Measurements from ENCODE around the gene DIP2C.
"Not testable (repeated sequence)": the region's sequence is repeated elsewhere in the genome, so short reads cannot be mapped to it uniquely, and the experiment has no call there.

DIP2C gene, protein sequence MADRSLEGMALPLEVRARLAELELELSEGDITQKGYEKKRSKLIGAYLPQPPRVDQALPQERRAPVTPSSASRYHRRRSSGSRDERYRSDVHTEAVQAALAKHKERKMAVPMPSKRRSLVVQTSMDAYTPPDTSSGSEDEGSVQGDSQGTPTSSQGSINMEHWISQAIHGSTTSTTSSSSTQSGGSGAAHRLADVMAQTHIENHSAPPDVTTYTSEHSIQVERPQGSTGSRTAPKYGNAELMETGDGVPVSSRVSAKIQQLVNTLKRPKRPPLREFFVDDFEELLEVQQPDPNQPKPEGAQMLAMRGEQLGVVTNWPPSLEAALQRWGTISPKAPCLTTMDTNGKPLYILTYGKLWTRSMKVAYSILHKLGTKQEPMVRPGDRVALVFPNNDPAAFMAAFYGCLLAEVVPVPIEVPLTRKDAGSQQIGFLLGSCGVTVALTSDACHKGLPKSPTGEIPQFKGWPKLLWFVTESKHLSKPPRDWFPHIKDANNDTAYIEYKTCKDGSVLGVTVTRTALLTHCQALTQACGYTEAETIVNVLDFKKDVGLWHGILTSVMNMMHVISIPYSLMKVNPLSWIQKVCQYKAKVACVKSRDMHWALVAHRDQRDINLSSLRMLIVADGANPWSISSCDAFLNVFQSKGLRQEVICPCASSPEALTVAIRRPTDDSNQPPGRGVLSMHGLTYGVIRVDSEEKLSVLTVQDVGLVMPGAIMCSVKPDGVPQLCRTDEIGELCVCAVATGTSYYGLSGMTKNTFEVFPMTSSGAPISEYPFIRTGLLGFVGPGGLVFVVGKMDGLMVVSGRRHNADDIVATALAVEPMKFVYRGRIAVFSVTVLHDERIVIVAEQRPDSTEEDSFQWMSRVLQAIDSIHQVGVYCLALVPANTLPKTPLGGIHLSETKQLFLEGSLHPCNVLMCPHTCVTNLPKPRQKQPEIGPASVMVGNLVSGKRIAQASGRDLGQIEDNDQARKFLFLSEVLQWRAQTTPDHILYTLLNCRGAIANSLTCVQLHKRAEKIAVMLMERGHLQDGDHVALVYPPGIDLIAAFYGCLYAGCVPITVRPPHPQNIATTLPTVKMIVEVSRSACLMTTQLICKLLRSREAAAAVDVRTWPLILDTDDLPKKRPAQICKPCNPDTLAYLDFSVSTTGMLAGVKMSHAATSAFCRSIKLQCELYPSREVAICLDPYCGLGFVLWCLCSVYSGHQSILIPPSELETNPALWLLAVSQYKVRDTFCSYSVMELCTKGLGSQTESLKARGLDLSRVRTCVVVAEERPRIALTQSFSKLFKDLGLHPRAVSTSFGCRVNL (N-terminal part only)

DNA sequence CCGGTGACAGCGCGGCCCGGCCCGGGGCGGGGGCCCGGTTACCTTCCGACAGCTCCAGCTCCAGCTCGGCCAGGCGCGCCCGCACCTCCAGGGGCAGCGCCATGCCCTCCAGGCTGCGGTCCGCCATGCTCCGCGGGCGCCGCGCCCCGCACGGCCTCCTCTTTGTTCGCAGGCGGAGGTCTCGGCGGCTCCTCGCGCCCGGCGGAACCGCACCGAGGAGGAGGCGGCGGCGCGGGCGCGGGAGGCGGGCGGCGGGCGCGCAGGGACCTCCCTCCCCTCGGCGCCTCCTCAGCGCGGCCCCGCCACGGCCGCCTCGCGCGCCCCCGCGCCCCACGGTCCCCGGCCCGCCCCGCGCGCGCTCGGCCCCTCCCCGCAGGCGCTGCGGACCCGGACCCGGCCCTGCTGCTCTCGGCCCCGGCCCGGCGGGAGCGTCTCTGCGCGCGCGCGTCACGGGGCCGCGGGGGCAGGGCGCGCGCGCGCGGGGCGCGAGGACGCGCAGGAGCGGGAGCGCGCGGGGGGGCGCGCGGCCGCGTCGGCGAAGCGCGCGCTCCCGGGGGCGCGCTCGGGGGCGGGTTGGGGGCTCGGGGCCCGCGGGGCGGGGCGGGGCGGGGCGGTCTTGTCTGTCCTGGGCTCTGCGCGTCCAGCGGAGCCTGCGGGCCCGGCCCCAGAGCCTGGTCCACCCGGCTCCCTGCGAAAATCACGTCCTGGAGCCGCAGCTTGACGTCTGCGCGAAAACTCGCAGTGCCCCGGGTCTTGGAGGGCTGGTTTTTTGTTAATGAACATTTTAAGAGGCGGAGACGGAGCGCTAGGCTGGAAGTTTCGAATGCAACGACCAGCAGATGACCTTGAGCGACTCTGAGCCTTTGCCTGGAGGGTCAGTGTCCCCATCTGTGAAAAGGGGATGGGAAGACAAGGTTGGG is at the start of gene DIP2C:
TSS of gene DIP2C (minus strand) at position 217 of the 920 bp plus-strand sequence. CDS start at position 127, 90 bp downstream.
- DNase-seq (ENCODE audit: low read depth in 2 of 2) = no peak

DNA sequence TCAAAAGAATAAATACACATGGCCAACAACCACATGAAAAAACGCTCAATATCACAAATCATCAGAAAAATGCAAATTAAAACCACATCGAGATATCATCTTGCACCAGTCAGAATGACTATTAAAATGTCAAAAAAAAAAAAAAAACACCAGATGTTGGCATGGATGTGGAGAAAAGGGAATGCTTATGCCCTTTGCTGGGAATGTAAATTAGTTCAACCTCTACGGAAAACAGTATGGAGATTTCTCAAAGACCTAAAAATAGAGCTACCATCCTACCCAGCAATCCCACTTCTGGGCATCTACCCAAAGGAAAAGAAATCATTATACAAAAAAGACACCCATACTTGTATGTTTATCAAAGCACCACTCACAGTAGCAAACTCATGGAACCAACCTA is 45.0 kb upstream of the DIP2C start:
- DNase-seq (ENCODE audit: low read depth in 2 of 2) = no peak

DNA sequence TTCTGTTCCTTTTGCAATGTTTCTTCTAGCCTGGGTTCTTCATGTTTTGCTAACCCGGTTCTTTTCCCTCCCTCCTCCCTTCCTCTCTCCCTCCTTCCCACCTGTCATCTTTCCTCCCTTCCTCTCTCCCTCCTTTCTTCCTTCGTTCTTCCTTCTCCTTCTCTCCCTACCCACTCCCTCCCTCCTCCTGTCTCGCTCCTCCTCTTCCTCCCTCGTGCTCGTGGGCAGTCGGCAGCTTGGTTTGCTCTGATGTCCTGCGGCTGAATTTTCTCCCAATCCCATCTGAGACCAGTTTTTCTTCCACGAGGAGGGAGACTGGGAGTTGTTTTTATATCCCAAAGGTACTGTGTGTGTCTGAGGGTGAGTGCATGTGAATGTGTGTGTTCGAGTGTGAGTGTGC is 43.6 kb upstream of the DIP2C start:
- DNase-seq (ENCODE audit: low read depth in 2 of 2) = no peak

DNA sequence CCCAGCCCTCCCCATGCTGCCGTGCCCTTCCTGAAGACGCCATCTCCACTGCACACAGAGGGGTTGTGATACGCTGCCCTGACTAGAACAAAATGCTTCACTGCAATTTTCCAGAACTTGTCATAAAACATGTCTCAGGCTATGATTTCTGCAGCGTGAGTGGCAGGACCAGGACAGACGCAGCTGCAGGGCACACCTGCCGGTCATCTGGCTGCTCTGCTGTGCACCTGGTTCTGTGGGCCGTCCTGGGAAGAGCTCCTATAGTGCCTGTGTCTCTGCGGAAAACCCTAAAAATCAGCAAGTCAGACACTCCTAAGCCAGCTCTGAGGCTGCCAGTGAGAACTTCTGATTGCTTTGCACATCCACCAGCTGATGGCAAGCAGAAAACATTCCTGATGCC is 39.7 kb upstream of the DIP2C start:
- no peak for DNase-seq (ENCODE audit: low read depth in 2 of 2)

DNA sequence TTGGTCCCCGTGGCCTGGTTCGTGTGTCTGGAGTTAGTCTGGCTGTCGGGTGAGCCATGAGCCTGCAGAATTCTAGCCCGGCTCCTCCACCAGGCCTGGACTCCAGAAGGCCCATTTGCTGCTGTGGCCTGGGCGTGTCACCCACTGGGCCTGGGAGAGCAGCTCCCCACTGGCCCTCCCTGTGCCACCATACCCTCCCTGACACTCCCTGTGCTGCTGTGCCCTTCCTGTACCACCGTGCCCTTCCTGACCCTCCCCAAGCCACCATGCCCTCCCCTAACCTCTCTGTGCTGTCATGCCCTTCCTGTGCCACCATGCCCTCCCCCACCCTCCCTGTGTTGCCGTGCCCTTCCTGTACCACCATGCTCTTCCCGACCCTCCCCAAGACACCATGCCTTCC is 39.1 kb upstream of the DIP2C start:
- DNase-seq (ENCODE audit: low read depth in 2 of 2) = no peak

DNA sequence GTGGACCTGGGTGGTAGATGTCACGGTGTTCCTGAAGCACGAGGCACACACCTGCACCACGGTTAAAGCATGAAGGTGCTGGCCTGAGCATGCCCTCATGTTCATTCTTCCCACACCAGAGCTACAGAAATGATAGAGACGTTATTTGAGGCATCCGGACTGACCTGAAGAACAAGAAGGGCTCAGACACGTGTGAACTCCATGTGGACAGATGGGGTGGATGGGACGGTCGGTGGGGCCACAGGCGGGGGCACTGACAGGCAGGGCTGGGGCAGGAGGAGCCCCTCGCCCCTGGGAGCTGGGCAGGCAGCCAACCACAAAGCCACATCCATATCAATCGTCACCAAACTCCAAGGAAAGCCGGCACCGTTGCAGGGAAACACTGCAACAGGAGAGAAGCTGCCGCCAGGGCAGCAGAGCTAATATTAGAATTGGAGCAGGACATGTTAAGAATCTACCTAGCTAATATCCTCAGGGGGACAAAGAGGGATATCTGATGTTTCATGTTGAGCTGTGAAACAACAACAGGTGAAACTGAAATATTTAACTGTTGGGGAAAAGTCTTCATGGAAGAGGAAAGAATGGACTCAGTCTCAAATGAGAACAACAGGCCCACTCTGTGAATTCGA is 37.8 kb upstream of the DIP2C start:
- no peak for DNase-seq (ENCODE audit: low read depth in 2 of 2)

DNA sequence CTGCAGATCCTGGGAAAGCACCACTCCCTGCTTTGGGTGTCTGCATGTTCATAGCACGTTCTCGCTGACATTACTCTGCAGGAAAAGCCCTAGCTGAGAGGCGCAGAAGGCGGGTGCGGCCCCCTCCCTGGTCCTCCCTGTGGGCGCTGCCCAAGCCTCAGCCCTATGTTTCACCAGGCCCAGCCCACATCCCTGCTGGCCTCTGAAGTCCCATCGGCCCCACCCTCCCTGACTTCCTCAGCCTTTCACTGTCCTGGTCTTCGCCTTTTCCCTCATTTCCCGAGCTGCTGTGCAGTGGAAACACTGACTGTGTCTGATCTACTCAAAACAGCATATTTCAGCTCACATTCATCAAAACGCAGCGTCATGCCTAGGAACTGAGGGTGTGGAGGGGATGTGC is 36.3 kb upstream of the DIP2C start:
- DNase-seq (ENCODE audit: low read depth in 2 of 2) = no peak

DNA sequence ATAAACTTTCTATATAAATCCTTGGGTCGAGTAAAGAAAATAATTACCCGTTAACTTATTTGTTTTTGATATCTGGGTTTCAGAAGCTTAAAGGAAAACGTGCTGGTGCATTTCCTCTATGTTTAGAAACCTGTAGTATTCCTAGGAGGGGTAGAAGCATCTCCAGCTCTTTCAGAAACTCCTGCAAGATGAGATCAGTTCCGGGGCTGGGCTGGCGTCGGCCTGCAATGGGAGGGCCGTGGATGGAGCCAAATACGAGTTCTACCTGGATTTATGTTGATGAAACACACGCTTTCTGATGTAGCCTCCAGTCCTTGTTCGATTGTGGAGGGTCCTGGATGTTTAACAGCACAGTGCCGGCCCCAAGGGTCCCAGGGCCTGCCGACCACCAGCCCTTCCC is 35.8 kb upstream of the DIP2C start:
- DNase-seq (ENCODE audit: low read depth in 2 of 2) = no peak

DNA sequence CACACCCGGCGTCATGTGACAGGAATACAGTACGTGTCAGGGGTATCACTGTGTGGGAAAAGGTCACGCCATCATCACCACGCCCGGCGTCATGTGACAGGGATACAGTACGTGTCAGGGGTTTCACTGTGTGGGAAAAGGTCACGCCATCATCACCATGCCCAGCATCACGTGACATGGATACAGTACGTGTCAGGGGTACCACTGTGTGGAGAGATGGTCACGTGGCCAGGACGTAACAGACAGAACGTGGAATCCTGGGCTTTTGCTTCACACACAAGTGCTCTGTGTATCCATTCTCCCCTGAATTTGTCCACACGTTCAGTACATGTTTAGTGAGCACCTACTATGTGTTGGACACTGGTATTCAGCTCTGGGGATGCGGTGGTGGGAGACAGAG is 34.5 kb upstream of the DIP2C start:
- DNase-seq (ENCODE audit: low read depth in 2 of 2) = no peak

DNA sequence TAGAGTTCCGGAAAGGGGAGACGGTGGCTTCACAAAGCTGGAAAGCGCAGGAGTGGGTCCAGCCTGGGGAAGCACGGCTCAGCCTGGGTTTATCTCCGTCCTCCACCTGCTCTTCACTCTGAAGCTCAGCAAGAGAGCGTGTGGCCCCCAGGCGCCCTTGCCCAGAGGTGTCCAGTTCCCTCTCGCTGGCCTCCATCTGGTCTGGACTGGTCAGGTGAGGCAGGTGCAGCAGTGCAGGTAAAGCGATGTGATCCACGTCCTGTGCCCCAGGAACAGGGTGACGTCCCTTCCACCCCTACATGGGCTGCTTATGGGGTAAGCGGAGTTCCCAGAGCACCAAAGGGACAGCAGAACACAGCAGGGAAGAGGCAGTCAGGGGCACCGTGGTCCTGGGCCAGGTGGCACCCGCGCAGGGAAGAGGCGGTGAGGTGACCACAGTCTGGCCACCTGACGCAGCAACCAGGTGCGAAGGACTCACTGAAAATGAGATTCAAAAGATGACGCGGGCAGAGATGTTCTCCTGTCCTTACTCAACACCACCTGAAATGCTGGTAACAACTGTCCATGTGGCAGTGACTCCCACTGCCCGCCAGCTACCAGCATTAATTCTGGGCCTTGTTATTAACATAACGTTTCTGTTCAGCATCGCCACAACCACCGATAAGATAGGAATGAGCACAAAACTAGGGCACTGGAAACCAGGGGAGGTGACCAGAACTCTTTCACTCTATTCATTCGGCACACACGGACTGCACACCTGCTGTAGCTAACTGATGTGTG is 33.0 kb upstream of the DIP2C start:
- no peak for DNase-seq (ENCODE audit: low read depth in 2 of 2)

DNA sequence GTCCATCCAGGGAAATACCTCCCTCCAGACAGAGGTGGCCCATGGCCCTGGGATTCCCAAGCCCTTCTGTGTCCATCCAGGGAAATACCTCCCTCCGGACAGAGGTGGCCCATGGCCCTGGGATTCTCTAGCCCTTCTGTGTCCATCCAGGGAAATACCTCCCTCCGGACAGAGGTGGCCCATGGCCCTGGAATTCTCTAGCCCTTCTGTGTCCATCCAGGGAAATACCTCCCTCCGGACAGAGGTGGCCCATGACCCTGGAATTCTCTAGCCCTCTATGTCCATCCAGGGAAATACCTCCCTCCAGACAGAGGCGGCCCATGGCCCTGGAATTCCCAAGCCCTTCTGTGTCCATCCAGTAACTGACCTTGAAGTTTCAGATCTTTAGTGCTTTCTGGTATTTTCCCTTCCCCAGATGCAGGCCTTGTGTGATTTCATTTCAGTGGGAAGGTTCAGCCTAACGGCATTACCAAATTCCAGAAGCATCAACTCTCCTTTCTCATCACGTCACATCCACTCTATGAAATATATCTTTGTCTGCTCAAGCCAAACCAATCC is 28.8 kb upstream of the DIP2C start:
- DNase-seq (ENCODE audit: low read depth in 2 of 2) = no peak

DNA sequence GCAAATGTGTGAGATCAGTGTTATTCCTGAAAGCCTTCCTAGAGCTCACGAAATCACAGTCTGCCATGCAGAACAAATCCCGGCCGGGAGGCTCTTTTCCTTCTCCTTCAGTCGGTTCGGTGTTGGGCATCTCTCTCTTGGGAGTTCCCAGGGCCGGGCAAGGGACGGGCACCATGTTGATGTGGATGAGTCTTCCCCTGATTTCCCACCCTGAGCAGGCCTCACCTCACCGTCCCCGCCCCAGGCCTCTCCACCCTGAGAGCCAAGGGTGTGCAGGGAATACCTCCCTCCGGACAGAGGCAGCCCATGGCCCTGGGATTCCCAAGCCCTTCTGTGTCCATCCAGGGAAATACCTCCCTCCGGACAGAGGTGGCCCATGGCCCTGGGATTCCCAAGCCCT is 28.0 kb upstream of the DIP2C start:
- DNase-seq (ENCODE audit: low read depth in 2 of 2) = no peak

DNA sequence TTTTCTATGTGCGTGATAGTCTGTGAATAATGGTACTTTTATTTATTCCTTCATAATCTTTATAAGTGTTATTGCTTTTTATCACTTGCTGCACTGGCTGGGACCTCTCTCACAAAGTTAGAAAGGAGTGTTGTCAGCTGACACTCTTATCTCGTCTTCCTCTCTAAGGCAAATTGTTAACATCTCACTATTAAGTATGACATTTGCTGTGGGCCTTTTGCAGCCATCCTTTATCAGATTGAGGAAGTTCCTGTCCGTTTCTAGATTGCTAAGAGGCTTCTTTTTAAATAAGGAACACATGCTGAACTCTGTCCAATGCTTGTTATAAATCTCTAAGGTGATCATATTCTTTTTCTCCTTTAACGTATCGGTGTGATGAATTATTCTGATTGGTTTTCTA is 27.4 kb upstream of the DIP2C start:
- no peak for DNase-seq (ENCODE audit: low read depth in 2 of 2)

DNA sequence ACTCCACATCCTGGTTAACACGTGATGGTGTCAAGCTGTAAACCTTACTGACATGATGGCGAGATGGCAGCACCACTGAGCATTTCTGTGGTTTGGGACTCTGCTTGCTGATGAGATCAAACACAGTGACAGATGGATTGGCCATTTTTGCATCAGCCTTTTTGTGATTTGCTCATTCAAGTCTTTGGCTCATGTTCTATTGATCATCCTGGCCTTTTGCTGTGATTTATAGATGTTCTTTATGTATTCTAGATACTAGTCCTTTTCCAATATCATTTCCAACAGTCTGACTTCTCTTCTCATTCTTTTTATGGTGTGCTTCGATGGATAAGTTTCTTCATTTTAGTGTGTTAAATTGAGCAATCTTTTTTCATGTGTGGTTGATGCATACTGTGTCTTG is 24.7 kb upstream of the DIP2C start:
- no peak for DNase-seq (ENCODE audit: low read depth in 2 of 2)

DNA sequence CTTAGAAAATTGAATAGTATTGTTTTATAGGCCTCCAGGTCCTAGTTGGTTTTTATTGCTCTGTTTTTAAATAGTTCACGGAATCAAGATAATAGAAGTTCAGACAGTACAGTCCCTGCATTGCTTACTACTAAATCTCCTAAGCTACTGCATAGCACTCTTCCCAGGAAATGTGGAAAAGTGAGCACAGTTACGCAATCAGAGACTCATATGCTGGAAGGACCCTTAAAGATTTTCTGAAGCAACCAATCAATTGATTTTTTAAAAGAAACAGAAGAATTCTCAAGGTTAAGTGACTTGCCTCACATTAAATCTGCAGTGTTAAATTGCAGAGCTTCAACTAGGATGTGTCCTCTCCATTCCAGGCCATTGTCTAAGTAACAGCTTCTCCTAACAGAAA is 23.1 kb upstream of the DIP2C start:
- no peak for DNase-seq (ENCODE audit: low read depth in 2 of 2)

DNA sequence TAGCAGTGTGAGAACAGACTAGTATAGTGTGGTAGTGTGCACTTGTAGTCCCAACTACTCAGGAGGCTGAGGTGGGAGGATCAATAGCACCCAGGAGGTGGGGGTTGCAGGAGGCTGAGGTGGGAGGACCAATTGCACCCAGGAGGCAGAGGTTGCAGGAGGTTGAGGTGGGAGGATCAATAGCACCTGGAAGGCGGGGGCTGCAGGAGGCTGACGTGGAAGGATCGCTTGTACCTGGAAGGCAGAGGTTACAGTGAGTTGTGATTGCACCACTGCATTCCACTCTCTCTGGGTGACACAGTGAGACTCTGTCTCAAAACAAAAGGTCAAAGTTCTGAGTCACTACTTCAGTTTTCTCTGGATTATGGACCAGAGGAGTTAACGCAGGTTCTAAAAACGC is 22.6 kb upstream of the DIP2C start:
- no peak for DNase-seq (ENCODE audit: low read depth in 2 of 2)

DNA sequence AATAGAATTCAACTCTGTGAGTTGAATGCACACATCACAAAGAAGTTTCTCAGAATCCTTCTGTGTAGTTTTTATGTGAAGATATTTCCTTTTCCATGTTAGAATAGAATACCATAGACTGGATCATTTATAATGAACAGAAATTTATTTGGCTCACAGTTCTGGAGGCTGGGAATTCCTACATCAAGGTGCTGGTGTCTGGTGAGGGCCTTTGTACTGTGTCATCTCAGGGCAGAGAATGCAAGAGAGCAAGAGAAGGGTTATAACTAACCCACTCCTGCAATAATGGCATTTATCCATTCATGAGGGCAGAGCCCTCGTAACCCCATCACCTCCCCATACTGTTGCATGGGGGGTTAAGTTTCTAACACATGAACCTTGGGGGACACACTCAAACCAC is 18.4 kb upstream of the DIP2C start:
- DNase-seq (ENCODE audit: low read depth in 2 of 2) = no peak

DNA sequence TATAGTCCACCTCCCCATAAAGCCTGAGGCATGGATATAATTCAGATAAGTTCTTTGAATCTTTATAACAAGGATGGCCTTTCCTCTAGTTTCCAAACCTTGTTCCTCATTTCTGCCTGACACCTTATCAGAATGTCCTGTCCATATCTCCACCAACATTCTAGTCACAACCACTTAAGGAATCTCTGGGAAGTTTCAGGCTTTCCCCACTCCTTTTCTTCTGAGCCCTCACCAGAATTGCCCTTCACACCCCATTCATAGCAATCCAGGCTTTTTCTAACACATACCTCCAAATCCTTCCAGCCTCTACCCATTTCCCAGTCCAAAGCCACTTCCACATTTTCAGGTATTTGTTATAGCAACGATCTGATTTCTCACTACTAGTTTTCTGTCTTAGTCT is 18.0 kb upstream of the DIP2C start:
- DNase-seq (ENCODE audit: low read depth in 2 of 2) = no peak

DNA sequence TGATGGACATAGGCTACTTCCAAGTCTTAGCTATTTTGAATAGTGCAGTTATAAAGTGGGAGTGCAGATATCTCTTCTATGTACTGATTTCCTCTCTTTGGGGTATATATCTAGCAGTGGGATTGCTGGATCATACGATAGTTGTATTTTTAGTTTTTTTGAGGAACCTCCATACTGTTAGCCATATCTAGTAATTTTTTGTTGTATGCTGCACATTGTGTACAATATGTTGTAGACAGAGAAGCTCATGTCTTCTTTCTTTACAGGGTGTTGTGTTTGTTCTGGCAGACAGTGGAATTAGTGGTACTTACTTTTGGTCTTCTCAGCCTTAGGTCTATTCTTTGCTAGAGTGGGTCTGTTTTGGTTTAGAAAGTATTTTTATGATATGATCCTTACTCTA is 13.7 kb upstream of the DIP2C start:
- DNase-seq (ENCODE audit: low read depth in 2 of 2) = no peak

DNA sequence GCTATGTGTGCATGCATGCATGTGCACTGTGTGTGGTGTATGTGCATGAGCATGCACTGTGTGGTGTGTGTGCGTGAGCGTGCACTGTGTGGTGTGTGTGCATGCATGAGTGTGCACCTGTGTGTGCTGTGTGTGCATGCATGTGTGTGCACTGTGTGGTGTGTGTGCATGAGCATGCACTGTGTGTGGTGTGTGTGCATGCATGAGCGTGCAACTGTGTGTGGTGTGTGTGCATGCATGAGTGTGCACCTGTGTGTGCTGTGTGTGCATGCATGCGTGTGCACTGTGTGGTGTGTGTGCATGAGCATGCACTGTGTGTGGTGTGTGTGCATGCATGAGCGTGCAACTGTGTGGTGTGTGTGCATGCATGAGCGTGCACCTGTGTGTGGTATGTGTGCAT is 10.7 kb upstream of the DIP2C start:
- DNase-seq (ENCODE audit: low read depth in 2 of 2) = not testable (repeated sequence)

Data from stimulated activated CD8-positive, alpha-beta memory T cell treated with anti-CD3 and anti-CD28 coated beads, Interleukin-2, amount 100 ng/mL, for 48 hours (primary cell).